Fibroblast of the aortic adventitia (primary cell): Measurements from ENCODE around the gene SLC10A1. TPM values are rescaled to one million over a fixed set of nuclear protein-coding genes. Genes with fewer than 3 reads are reported as not detected.

Source experiments
- DNase-seq: peaks from one replicate; pipeline ENCODE4 v3.0.0-alpha.2; 2010; ENCODE audit warnings: low read depth
- H3K4me3 ChIP-seq: 2 replicates; pipeline ENCODE4 v1.5.1; 2011; ENCODE audit warnings: low read depth, mild to moderate bottlenecking, control low read depth, low read length, moderate library complexity
- small RNA-seq: library from RNA; depleted of rRNA; stranded (forward); fragments of <200 nt; gene quantifications from one replicate; pipeline ENCODE3, GENCODE V24; 2012
- total RNA-seq: library from RNA; depleted of rRNA; stranded (reverse); fragments of >200 nt; gene quantifications from 2 replicates; pipeline ENCODE4 v1.2.3, GENCODE V29; 2012; ENCODE audit warnings: low replicate concordance
- TF ChIP-seq, protein P1 (sequence below): IDR thresholded peaks from 2 replicates; pipeline ENCODE4 v1.5.1; 2011; ENCODE audit warnings: mild to moderate bottlenecking, low read length, control low read depth, inconsistent platforms; ENCODE audit not compliant: insufficient read depth

SLC10A1 gene
- total RNA-seq, 1 donor: not detected

GRCh38 chr14:69727860-69728259 is 69.2 kb downstream of the SLC10A1 start:
- no peak overlapping the region for H3K4me3 ChIP-seq
- TF ChIP-seq, protein P1, sequence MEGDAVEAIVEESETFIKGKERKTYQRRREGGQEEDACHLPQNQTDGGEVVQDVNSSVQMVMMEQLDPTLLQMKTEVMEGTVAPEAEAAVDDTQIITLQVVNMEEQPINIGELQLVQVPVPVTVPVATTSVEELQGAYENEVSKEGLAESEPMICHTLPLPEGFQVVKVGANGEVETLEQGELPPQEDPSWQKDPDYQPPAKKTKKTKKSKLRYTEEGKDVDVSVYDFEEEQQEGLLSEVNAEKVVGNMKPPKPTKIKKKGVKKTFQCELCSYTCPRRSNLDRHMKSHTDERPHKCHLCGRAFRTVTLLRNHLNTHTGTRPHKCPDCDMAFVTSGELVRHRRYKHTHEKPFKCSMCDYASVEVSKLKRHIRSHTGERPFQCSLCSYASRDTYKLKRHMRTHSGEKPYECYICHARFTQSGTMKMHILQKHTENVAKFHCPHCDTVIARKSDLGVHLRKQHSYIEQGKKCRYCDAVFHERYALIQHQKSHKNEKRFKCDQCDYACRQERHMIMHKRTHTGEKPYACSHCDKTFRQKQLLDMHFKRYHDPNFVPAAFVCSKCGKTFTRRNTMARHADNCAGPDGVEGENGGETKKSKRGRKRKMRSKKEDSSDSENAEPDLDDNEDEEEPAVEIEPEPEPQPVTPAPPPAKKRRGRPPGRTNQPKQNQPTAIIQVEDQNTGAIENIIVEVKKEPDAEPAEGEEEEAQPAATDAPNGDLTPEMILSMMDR: no peak
- DNase-seq: no peak

DNA sequence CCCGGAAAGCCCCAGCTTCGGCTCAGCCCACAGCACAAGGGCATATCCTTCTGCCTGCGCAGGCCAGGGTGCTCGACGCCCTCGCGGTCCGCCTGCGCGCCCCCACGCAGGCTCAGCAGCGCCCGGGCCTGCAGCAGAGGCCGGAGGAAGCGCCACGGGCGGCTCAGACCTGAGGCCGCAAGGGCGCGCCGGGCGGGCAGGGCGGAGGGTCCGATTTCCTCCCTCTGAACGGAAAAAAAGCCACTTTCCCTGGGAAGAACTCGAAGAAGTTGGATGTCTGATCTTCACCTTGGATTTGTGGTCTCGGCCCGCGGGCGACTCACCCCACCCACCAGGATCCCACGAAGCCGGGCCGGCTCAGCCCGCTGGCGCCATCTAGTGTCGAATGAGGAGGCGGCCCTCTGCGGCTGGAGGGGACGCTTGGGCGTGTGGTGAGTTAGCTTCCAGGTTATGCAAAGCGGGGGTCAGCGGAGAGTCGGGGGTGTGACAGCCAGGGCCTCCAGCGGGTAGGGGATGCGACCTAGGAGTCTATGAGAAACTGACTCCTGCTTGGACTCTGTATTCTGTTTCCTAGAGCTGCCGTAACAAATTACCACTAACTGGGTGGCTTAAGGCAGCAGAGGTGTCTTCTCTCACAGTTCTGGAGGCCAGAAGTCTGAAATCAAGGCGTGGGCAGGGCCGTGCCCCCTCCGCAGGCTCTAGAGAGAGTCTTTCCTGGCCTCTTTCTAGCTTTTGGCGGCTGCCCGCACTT is 70.1 kb downstream of the SLC10A1 start:
- TF ChIP-seq, protein P1: peak; percentile 98
- H3K4me3 ChIP-seq: peak overlapping the region; percentile 58

More for the DNA sequence above, 70.1 kb downstream of the SLC10A1 start:
- DNase-seq: peak; percentile 75

Small RNA genes within 50 kb of the gene (small RNA-seq; reads per million reads assigned to genes)
- gene RF00614: not detected

Other genes starting within 250 kb of the SLC10A1 start
- not detected in 2 replicates for gene CCDC177, start 222.4 kb downstream of the SLC10A1 start, total RNA-seq
- gene SUSD6, start 185.6 kb downstream of the SLC10A1 start, total RNA-seq: 8.0 and 14.3 TPM in 2 replicates
- gene SRSF5, start 30.1 kb downstream of the SLC10A1 start, total RNA-seq: 101 and 618 TPM in 2 replicates
- 0.25 and 1.1 TPM in 2 replicates for gene SMOC1, start 82.2 kb upstream of the SLC10A1 start, total RNA-seq